OCI-LY7 (cell line): ENCODE results near the gene SLCO1A2.

ENCODE experiments used
- CTCF ChIP-seq: fragments of 200-600 bp; sonication (generic); conservative IDR thresholded peaks from 2 replicates; pipeline ENCODE4 v1.5.1; 2014; ENCODE audit warnings: mild to moderate bottlenecking, antibody characterized with exemption, low read length, moderate library complexity, mixed read lengths
- EZH2phosphoT487 ChIP-seq: fragments of 200-600 bp; sonication (generic); IDR thresholded peaks from 2 replicates; pipeline ENCODE4 v1.6.1; 2018; ENCODE audit warnings: low read depth, borderline replicate concordance, mild to moderate bottlenecking, mixed run types, antibody characterized with exemption, low read length, moderate library complexity, mixed read lengths

- TF ChIP-seq CTCF, result no peak
- TF ChIP-seq EZH2phosphoT487, result no peak
Observed at GRCh38 chr12:21330682-21331253, 3.9 kb downstream of the SLCO1A2 start.
